ENCODE data around the gene ADM2.

The ADM2 gene

DNA sequence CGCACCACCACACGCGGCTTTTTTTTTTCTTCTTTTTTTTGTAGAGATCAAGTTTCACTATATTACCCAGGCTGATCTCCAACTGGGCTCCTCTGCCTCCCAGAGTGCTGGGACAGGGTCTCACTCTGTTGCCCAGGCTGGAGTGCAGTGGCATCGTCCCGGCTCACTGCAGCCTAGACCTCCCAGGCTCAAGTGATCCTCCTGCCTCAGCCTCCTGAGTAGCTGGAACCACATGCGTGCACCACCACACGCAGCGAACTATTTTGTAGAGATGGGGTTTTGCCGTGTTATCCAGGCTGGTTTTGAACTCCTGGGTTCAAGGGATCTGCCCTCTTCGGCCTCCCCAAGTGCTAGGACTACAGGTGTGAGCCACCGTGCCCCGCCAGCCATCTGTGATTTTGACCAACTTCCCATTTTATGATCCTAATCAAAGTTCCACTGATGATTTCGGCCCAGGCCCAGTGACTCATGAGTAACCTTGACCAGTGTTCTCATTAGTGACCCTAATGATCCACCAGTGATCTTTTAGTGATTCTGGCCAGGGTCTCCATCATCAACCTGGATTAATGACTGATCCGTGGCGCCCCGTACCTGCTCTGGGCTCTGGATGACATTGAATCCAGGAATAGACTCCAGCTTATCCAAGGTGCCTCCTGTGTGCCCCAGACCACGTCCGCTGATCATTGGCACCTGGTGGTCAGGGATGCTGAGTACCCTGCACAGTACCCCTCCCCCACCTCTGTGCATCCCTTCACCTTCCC lies 46.8 kb downstream of the ADM2 start:
- Histone ChIP-seq H3K27me3 (ENCODE audit: insufficient read depth, low read depth, severe bottlenecking) (no peaks in the 10 kb centered on the region), H3K9me3 (ENCODE audit: severe bottlenecking) (peaks cover 11% of the 10 kb centered on the region), H3K4me3 (ENCODE audit: low read depth, low read length) (no peak overlapping the region), H3K27ac (no peak overlapping the region), H3K36me3 (peaks cover 16% of the 10 kb centered on the region)
- TF ChIP-seq, protein P1, sequence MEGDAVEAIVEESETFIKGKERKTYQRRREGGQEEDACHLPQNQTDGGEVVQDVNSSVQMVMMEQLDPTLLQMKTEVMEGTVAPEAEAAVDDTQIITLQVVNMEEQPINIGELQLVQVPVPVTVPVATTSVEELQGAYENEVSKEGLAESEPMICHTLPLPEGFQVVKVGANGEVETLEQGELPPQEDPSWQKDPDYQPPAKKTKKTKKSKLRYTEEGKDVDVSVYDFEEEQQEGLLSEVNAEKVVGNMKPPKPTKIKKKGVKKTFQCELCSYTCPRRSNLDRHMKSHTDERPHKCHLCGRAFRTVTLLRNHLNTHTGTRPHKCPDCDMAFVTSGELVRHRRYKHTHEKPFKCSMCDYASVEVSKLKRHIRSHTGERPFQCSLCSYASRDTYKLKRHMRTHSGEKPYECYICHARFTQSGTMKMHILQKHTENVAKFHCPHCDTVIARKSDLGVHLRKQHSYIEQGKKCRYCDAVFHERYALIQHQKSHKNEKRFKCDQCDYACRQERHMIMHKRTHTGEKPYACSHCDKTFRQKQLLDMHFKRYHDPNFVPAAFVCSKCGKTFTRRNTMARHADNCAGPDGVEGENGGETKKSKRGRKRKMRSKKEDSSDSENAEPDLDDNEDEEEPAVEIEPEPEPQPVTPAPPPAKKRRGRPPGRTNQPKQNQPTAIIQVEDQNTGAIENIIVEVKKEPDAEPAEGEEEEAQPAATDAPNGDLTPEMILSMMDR (IDR thresholded peaks at IDR 0.05; ENCODE audit: low read depth, low read length): no peak
- no peak for DNase-seq

DNA sequence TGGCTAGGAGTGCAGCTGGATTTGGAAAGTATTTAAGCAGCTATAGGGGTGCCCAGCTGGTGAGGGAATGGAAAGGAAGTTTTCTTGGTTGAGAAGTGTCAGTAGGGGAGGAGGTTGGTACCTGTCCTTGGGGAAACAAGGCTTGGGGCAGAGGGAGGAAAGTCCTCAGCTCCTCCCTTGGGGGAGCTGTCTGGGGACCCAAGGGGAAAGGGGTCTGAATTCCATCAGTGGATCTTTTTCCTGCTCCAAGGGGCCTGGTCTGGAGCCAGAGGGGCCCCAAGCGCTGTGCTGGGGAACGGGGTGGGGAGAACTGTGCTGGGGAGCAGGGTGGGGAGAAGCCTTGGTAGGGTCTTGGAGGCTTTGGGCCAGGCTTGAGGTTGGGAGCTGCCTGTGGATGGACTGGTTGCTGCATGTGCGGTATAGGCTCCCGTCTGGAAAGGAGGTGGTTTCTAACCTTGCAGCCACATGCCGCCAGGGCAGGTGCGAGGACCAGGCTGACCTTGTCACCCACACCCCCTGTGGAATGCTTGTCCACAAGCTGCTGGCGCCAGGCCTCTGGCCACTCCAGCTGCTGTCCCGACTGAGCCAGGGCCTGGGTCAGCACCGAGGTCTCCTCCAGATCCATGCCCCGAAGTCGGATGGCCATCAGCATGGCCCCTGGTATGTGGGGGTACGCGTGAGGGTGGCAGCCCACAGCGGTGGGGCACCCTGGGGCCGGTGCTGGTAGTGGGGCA lies 47.5 kb downstream of the ADM2 start:
- H3K36me3 ChIP-seq: peaks cover 9% of the 10 kb centered on the region
- no peaks in the 10 kb centered on the region for H3K27me3 ChIP-seq (ENCODE audit: insufficient read depth, low read depth, severe bottlenecking)
- H3K4me3 ChIP-seq (ENCODE audit: low read depth, low read length): no peak overlapping the region
- DNase-seq: no peak
- H3K27ac ChIP-seq: no peak overlapping the region
- H3K9me3 ChIP-seq (ENCODE audit: severe bottlenecking): peaks cover 11% of the 10 kb centered on the region
- TF ChIP-seq, protein P1 (IDR thresholded peaks at IDR 0.05; ENCODE audit: low read depth, low read length): no peak

DNA sequence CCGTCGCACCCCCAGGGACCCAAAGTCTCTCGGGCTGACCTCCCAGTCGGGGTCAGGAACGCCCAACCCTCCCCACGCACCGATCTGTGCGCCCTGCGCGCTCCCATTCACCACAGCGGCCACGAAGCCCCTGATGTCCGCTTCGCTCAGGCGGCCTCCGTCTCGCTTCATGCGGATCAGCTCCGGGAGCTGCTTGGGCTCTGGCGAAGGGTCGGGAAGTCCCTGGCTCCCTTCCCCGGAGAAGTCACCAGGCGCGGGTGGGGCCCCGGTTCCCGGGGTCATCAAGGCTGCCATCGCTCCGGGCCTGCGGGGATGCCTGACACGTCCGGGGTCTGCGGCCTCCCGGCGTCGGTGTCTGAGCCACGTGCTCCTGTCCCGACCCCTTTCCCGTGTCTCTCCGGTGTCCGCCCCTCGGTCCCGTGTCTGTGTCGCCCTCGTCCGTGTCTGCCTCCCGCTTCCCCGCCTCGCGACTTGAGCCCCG lies 48.1 kb downstream of the ADM2 start:
- Histone ChIP-seq H3K27me3 (ENCODE audit: insufficient read depth, low read depth, severe bottlenecking) (no peaks in the 10 kb centered on the region), H3K27ac (no peak overlapping the region), H3K36me3 (peaks cover 3% of the 10 kb centered on the region), H3K9me3 (ENCODE audit: severe bottlenecking) (peaks cover 11% of the 10 kb centered on the region), H3K4me3 (ENCODE audit: low read depth, low read length) (no peak overlapping the region)
- DNase-seq: no peak
- TF ChIP-seq, protein P1 (IDR thresholded peaks at IDR 0.05; ENCODE audit: low read depth, low read length): no peak

DNA sequence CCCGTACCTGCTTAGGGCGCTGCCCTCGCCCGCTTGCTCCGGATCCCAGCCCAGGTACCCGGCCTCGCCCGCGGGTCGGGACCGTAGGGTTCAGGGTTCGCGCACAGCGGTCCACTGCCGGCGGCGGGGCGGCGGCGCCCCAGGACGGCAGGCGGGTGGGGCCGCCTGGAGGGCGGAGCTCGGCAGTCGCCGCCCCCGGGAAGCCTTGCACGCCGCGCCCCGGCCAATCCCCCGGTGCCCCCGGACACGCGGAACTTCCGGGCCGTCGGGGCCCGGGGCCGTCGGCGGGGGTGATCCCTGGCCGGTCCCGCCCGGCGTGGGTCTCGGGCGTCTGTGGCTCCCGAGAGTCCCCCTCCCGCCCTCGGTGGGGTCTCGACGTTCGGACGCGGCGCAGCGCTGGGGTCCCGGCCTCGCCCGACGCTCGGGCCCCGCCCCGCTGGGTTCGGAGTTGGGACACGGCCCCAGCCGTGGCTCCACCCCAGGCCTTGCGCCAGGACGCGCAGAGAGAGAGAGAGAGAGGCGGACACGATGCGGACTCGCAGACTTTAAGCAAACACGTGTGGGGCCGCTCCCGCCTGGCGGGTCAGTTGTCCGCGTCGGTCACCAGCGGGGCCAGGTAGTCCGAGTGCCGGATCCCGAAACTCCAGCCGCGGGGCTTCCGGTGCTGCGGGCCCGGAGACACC lies 48.7 kb downstream of the ADM2 start, which contains the start of gene TYMP:
Gene TYMP (minus strand): TSS at position 116 of the 683 bp plus-strand sequence. CDS start 303 bp downstream, outside the sequence.
- Histone ChIP-seq H3K9me3 (ENCODE audit: severe bottlenecking) (peaks cover 11% of the 10 kb centered on the region), H3K27ac (no peak within 1 kb of the TSS), H3K36me3 (no peaks in the 10 kb centered on the region), H3K4me3 (ENCODE audit: low read depth, low read length) (no peak within 1 kb of the TSS), H3K27me3 (ENCODE audit: insufficient read depth, low read depth, severe bottlenecking) (no peaks in the 10 kb centered on the region)
- TF ChIP-seq, protein P1 (IDR thresholded peaks at IDR 0.05; ENCODE audit: low read depth, low read length): no peak
- DNase-seq: no peak

DNA sequence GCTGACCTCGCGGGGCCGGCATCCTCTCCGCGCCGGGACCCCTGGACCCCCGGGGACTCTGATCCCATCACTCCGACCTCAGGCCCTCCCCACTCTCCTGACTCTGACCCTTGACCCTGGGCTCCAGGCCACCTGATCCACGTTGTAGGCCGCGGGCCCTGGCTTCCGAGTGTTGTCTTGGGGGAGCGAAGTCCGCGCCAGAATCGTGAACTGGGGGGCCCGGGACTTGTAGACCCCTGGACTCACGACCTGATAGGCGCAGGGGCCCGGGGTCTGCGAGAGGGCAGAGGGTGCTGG lies 49.2 kb downstream of the ADM2 start:
- Histone ChIP-seq H3K27me3 (ENCODE audit: insufficient read depth, low read depth, severe bottlenecking) (no peaks in the 10 kb centered on the region), H3K27ac (no peak overlapping the region), H3K9me3 (ENCODE audit: severe bottlenecking) (peaks cover 11% of the 10 kb centered on the region), H3K4me3 (ENCODE audit: low read depth, low read length) (no peak overlapping the region), H3K36me3 (no peaks in the 10 kb centered on the region)
- TF ChIP-seq, protein P1 (IDR thresholded peaks at IDR 0.05; ENCODE audit: low read depth, low read length): no peak
- DNase-seq: no peak
